Activated T-helper 1 cell treated with anti-CD3 and anti-CD28 coated beads, Interleukin-12 subunit alpha, Interleukin-12 subunit beta, Interleukin-2, Interleukin-4 antibody, amounts not matched to agents 30 ng/mL and 10 ng/mL and 1 ng/mL, durations not matched to agents 14 hours and 24 hours and 36 hours (primary cell): ENCODE results near the gene KCNH2. TPM values are rescaled to one million over a fixed set of nuclear protein-coding genes. Genes with fewer than 3 reads are reported as not detected.

Experiments used
- DNase-seq: peaks from one replicate; pipeline ENCODE4 v3.0.0; 2021; ENCODE audit warnings: low spot score
- H3K27ac Mint-ChIP-seq: one replicate; pipeline ENCODE4 v1.8.0; 2021; ENCODE audit warnings: mild to moderate bottlenecking, mixed read lengths
- H3K27me3 Mint-ChIP-seq: one replicate; pipeline ENCODE4 v1.8.0; 2022; ENCODE audit warnings: mild to moderate bottlenecking, moderate library complexity, mixed read lengths; ENCODE audit not compliant: insufficient read depth
- H3K36me3 Mint-ChIP-seq: one replicate; pipeline ENCODE4 v1.8.0; 2021; ENCODE audit warnings: low read depth, mixed read lengths
- H3K4me1 Mint-ChIP-seq: one replicate; pipeline ENCODE4 v1.8.0; 2021; ENCODE audit warnings: low read depth, mixed read lengths
- H3K4me3 Mint-ChIP-seq: one replicate; pipeline ENCODE4 v1.8.0; 2021; ENCODE audit warnings: mild to moderate bottlenecking, moderate library complexity, mixed read lengths
- H3K9me3 Mint-ChIP-seq: one replicate; pipeline ENCODE4 v1.8.0; 2021; ENCODE audit warnings: mixed read lengths
- intact Hi-C: fragments of 100-400 bp; cut with micrococcal nuclease; formaldehyde crosslinking; loops from one replicate; pipeline ENCODE4 v1.15.1; 2024
- total RNA-seq: library from RNA; stranded (reverse); gene quantifications from 2 replicates; pipeline ENCODE4 v1.2.3, GENCODE V29; 2022

The KCNH2 gene
- total RNA-seq, 1 donor from 2014 or later, result 0.49 TPM

DNA sequence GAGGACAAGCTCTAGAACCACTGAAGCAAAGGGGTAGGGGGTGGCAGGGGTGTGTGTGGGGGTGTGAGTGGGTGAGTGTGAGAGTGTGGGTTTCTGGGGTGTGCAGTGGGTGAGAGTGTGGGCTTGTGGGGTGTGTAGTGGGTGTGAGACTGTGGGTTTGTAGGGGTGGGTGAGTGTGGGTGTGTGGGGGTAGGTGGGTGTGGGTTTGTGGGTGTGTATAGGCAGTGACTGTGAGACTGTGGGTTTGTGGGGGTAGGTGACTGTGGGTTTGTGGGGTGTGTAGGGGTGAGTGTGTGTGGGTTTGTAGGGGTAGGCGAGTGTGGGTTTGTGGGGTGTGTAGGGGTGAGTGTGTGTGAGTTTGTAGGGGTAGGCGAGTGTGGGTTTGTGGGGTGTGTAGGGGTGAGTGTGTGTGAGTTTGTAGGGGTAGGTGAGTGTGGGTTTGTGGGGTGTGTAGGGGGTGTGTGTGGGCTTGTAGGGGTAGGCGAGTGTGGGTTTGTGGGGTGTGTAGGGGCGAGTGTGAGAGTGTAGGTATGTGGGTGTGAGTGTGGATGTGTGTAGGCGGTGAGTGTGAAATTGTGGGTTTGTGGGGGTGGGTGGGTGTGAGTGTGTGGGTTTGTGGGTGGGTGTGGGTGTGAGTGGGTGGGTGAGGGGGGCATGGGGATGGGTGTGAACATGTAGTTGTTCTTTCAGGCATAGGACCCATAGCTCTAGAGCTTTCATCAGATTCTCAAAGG lies 21.5 kb upstream of the KCNH2 start:
- H3K27me3 Mint-ChIP-seq, result no peaks in the 10 kb centered on the region
- H3K4me1 Mint-ChIP-seq, result peaks cover 6% of the 10 kb centered on the region
- intact Hi-C loops, result no loop called here
- no peak for DNase-seq
- H3K36me3 Mint-ChIP-seq, result peaks cover 1% of the 10 kb centered on the region
- no peak overlapping the region for H3K27ac Mint-ChIP-seq
- no peak overlapping the region for H3K4me3 Mint-ChIP-seq
- H3K9me3 Mint-ChIP-seq, result no peaks in the 10 kb centered on the region

DNA sequence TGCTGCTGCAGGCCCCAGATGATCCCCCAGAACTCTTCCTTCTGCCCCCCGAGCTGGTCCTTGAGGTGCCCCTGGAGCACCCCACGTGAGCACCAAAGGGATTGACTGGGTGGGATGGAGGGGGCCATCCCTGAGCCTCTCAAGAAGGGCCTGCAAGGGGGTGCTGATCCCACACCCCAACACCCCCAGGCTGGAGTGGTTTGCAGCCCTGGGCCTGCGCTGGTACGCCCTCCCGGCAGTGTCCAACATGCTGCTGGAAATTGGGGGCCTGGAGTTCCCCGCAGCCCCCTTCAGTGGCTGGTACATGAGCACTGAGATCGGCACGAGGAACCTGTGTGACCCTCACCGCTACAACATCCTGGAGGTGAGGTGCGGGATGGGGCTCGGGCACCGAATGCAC lies 20.9 kb upstream of the KCNH2 start:
- no peak overlapping the region for H3K4me3 Mint-ChIP-seq
- intact Hi-C loops, result no loop called here
- H3K27ac Mint-ChIP-seq, result no peak overlapping the region
- no peak for DNase-seq
- H3K27me3 Mint-ChIP-seq, result no peaks in the 10 kb centered on the region
- no peaks in the 10 kb centered on the region for H3K9me3 Mint-ChIP-seq
- peaks cover 1% of the 10 kb centered on the region for H3K36me3 Mint-ChIP-seq
- H3K4me1 Mint-ChIP-seq, result peaks cover 6% of the 10 kb centered on the region

DNA sequence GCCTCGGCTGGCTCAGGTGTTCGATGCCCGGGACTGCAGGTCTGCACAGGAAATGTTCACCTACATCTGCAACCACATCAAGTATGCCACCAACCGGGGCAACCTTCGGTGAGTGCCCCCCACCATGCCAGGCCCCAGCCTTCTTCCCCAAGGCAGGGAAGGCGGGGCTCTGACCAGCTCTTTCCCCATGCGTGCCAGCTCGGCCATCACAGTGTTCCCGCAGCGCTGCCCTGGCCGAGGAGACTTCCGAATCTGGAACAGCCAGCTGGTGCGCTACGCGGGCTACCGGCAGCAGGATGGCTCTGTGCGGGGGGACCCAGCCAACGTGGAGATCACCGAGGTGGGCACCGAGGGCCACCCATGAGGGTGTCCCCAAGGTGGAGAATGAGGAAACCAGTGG lies 20.2 kb upstream of the KCNH2 start:
- Mint-ChIP-seq H3K36me3 (peaks cover 1% of the 10 kb centered on the region), H3K9me3 (no peaks in the 10 kb centered on the region), H3K27me3 (no peaks in the 10 kb centered on the region), H3K4me3 (no peak overlapping the region), H3K4me1 (peaks cover 6% of the 10 kb centered on the region), H3K27ac (no peak overlapping the region)
- intact Hi-C loops, result no loop called here
- no peak for DNase-seq

DNA sequence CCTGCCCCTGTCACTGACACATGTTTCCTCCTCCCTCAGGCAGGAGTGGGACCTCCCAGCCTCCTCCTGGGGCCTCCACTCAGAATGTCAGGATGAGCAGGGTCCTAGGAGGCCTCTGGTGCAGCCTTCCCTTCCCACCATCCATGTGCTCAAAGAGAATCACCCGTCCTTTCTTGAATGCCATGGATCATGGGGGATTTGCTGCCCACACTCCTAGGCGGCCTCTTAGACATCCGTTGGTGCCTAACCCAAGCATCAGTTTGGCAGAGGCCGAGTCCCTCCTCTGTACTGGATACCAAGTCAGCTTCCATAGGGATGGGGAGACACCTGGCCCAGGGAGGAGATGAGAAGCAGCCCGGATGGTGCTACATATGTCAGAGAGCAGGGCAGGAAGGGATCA lies 19.7 kb upstream of the KCNH2 start:
- H3K4me3 Mint-ChIP-seq, result no peak overlapping the region
- H3K4me1 Mint-ChIP-seq, result peaks cover 6% of the 10 kb centered on the region
- H3K27ac Mint-ChIP-seq, result no peak overlapping the region
- intact Hi-C loops, result no loop called here
- H3K36me3 Mint-ChIP-seq, result peaks cover 1% of the 10 kb centered on the region
- no peak for DNase-seq
- H3K9me3 Mint-ChIP-seq, result no peaks in the 10 kb centered on the region
- H3K27me3 Mint-ChIP-seq, result no peaks in the 10 kb centered on the region

DNA sequence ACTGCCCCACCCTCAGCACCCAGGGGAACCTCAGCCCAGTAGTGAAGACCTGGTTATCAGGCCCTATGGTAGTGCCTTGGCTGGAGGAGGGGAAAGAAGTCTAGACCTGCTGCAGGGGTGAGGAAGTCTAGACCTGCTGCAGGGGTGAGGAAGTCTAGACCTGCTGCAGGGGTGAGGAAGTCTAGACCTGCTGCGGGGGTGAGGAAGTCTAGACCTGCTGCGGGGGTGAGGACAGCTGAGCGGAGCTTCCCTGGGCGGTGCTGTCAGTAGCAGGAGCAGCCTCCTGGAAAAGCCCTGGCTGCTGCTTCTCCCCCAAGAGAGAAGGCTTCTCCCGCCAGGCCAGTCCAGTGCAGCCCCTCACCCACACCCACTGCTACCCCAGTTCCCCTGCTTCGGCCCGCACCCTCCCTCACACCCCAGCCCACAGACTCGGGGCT lies 19.0 kb upstream of the KCNH2 start:
- Mint-ChIP-seq H3K27ac (no peak overlapping the region), H3K4me3 (no peak overlapping the region), H3K4me1 (peaks cover 6% of the 10 kb centered on the region), H3K9me3 (no peaks in the 10 kb centered on the region), H3K27me3 (no peaks in the 10 kb centered on the region), H3K36me3 (peaks cover 1% of the 10 kb centered on the region)
- DNase-seq, result no peak
- intact Hi-C loops, result no loop called here

DNA sequence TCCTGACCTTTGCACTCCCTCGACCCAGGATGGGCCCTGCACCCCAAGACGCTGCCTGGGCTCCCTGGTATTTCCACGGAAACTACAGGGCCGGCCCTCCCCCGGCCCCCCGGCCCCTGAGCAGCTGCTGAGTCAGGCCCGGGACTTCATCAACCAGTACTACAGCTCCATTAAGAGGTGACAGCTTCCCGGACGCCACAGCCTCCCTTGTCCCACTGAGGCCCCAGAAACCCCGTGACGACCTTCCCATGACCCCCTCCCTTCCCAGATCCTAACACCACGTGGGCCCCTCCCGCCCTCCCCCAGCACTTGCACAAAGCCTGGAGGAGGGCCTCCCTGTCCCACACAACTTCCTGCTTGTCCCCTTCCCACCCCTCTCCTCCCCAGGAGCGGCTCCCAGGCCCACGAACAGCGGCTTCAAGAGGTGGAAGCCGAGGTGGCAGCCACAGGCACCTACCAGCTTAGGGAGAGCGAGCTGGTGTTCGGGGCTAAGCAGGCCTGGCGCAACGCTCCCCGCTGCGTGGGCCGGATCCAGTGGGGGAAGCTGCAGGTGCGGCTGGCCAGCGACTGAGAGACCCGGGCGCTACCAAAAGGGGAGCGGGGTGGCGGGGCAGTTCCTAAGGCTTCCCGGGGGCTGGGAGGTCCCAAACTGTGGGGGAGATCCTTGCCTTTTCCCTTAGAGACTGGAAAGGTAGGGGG lies 18.4 kb upstream of the KCNH2 start:
- H3K4me1 Mint-ChIP-seq, result peaks cover 6% of the 10 kb centered on the region
- no peaks in the 10 kb centered on the region for H3K27me3 Mint-ChIP-seq
- H3K36me3 Mint-ChIP-seq, result peaks cover 1% of the 10 kb centered on the region
- H3K4me3 Mint-ChIP-seq, result no peak overlapping the region
- intact Hi-C loops, result no loop called here
- H3K27ac Mint-ChIP-seq, result no peak overlapping the region
- DNase-seq, result no peak
- H3K9me3 Mint-ChIP-seq, result no peaks in the 10 kb centered on the region

DNA sequence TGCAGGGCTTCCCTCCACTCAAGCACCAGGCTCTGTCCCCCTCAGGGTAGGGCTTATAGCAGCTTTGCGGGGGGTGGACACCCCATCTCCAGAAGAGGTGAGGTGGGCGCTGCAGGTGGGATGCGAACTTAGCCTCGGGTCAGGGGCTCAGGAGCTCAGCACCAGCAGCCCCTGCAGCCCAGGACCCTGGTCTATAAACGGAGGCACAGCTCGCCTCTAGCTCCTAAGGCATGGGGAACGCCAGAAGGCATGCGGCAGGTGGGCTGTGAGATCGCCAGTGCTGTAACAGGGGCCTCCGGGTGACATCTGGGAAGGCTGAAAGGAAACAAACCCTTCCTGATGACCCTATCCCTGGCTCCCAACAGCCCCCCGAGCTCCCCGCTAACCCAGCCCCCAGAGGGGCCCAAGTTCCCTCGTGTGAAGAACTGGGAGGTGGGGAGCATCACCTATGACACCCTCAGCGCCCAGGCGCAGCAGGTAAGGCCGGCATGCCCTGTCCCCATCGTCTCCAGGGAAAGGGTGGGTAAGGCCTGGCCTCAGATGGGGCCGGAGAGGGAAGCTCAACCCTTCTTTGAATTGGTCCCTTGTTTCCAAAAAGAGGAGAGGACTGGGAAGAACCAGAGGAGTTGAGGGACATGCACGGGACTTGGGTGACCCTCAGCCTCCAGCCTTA lies 16.9 kb upstream of the KCNH2 start:
- Mint-ChIP-seq H3K27me3 (peaks cover 2% of the 10 kb centered on the region), H3K9me3 (peaks cover 5% of the 10 kb centered on the region), H3K27ac (no peak overlapping the region), H3K4me1 (peaks cover 6% of the 10 kb centered on the region), H3K36me3 (no peaks in the 10 kb centered on the region), H3K4me3 (peak overlapping the region; percentile 33)
- intact Hi-C loops, result no loop called here
- no peak for DNase-seq

DNA sequence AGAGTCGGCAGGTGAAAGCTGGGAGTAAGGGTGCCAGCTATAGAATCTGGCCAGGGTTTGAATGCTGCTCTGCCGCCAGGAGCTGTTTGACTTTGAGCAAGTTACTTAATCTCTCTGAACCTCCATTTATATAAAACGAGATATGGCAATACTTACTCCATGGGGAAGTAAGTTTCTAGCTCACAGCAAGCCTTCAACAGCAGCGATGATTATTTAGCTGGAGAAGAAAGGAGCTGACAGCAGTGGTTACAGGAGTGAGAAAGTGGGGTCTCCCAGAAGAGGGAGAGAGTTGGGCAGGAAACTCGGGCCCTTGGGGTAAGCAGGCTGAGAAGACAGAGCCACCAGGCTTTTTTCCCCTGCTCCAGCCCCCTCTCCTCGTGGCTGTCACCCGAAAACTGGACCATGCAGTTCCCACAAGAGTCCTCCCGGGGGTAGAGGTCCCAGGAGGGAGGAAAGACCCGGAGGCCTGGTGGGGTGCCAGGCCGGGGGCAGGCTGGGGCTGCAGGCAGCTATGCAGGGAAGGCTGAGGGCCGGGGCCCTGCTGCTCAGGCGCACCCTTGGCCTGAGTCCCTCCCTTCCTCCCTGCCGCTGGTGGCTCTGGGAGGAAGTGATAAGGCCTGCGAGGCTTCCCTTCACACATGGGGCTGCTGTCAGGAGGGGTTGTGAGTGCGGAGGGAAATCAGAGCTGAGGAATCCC lies 16.2 kb upstream of the KCNH2 start:
- no peak overlapping the region for H3K27ac Mint-ChIP-seq
- no peaks in the 10 kb centered on the region for H3K36me3 Mint-ChIP-seq
- peaks cover 6% of the 10 kb centered on the region for H3K4me1 Mint-ChIP-seq
- peak overlapping the region; percentile 33 for H3K4me3 Mint-ChIP-seq
- H3K9me3 Mint-ChIP-seq, result peaks cover 5% of the 10 kb centered on the region
- peaks cover 2% of the 10 kb centered on the region for H3K27me3 Mint-ChIP-seq
- intact Hi-C loops, result no loop called here
- no peak for DNase-seq

DNA sequence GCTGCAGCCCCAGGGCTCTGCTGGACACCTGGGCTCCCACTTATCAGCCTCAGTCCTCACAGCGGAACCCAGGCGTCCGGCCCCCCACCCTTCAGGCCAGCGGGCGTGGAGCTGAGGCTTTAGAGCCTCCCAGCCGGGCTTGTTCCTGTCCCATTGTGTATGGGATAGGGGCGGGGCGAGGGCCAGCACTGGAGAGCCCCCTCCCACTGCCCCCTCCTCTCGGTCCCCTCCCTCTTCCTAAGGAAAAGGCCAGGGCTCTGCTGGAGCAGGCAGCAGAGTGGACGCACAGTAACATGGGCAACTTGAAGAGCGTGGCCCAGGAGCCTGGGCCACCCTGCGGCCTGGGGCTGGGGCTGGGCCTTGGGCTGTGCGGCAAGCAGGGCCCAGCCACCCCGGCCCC lies 15.4 kb upstream of the KCNH2 start:
- Mint-ChIP-seq H3K36me3 (no peaks in the 10 kb centered on the region), H3K4me1 (peaks cover 13% of the 10 kb centered on the region), H3K27me3 (peaks cover 4% of the 10 kb centered on the region), H3K4me3 (no peak overlapping the region), H3K9me3 (peaks cover 5% of the 10 kb centered on the region), H3K27ac (no peak overlapping the region)
- DNase-seq, result no peak
- intact Hi-C loops, result no loop called here

DNA sequence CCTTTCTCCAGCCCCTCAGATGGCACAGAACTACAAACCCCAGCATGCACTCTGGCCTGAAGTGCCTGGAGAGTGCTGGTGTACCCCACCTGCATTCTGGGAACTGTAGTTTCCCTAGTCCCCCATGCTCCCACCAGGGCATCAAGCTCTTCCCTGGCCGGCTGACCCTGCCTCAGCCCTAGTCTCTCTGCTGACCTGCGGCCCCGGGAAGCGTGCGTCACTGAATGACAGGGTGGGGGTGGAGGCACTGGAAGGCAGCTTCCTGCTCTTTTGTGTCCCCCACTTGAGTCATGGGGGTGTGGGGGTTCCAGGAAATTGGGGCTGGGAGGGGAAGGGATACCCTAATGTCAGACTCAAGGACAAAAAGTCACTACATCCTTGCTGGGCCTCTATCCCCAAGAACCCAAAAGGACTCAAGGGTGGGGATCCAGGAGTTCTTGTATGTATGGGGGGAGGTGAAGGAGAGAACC lies 14.7 kb upstream of the KCNH2 start:
- H3K4me3 Mint-ChIP-seq, result no peak overlapping the region
- no peak for DNase-seq
- H3K36me3 Mint-ChIP-seq, result no peaks in the 10 kb centered on the region
- H3K4me1 Mint-ChIP-seq, result peaks cover 18% of the 10 kb centered on the region
- intact Hi-C loops, result no loop called here
- peaks cover 5% of the 10 kb centered on the region for H3K9me3 Mint-ChIP-seq
- peaks cover 10% of the 10 kb centered on the region for H3K27me3 Mint-ChIP-seq
- H3K27ac Mint-ChIP-seq, result no peak overlapping the region

DNA sequence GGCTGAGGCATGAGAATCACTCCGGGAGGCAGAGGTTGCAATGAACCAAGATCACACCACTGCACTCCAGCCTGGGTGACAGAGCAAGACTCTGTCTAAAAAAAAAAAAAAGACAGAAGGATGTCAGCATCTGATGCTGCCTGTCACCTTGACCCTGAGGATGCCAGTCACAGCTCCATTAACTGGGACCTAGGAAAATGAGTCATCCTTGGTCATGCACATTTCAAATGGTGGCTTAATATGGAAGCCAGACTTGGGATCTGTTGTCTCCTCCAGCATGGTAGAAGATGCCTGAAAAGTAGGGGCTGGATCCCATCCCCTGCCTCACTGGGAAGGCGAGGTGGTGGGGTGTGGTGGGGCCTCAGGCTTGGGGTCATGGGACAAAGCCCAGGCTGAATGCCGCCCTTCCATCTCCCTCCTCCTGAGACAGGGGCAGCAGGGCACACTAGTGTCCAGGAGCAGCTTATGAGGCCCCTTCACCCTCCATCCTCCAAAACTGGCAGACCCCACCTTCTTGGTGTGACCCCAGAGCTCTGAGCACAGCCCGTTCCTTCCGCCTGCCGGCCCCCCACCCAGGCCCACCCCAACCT lies 14.0 kb upstream of the KCNH2 start:
- no peak for DNase-seq
- Mint-ChIP-seq H3K4me3 (no peak overlapping the region), H3K27ac (no peak overlapping the region), H3K36me3 (no peaks in the 10 kb centered on the region), H3K9me3 (peaks cover 5% of the 10 kb centered on the region), H3K27me3 (peaks cover 15% of the 10 kb centered on the region), H3K4me1 (peaks cover 16% of the 10 kb centered on the region)
- intact Hi-C loops, result no loop called here

DNA sequence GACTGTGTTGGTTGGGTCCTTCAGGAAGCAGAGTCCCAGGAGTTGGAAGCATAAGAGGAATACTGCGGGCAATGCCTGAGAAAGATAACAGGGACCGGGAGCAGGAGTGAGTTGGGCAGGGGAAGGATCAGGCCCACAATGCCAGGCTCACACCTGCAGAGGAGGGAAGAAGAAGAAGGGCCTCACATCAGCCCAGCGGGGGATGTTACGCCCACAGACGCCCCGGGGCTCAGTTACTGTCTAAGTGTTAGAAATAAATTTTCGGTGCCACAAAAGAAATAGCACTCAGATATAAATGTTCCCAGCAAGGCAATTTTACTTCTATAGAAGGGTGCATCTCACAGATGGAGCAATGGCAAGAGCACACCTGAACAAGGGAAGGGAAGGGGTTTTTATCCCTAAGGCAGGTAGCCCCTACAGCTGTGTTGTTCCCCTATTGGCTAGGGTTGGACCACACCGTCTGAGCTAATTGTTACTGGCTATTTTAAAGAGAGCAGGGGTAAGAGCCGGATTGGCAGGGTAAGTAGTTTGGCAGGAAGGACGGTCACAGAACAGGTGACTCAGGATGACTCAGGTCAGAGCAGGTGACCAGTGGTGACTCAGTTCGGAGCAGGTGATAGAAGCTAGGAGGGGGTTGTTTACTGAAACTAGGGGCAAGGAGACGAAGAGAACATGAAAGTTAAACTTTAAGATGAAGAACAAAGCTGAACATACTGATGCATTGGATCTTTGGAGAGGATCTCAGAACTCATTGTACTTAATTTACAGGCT lies 12.5 kb upstream of the KCNH2 start, which contains the start of gene NOS3:
TSS of gene NOS3 (plus strand) at position 602 of the 771 bp plus-strand sequence. CDS start 2,787 bp downstream, outside the sequence.
- Mint-ChIP-seq H3K9me3 (peaks cover 5% of the 10 kb centered on the region), H3K27me3 (peaks cover 17% of the 10 kb centered on the region), H3K4me1 (peaks cover 24% of the 10 kb centered on the region), H3K36me3 (no peaks in the 10 kb centered on the region), H3K27ac (no peak within 1 kb of the TSS), H3K4me3 (no peak within 1 kb of the TSS)
- DNase-seq, result no peak
- intact Hi-C loops, result no loop called here
